MM.1S (cell line): ENCODE measurements around the gene ENKUR.

Experiments
- DNase-seq: peaks from one replicate; pipeline ENCODE4 v3.0.0-alpha.2; 2015
- H2AFZ ChIP-seq: fragments of 300-600 bp; sonication (generic); 2 replicates; pipeline ENCODE4 v1.6.0; 2016; ENCODE audit warnings: antibody characterized with exemption, low read length
- H3F3A ChIP-seq: fragments of 300-600 bp; sonication (generic); 2 replicates; pipeline ENCODE4 v1.6.1; 2016; ENCODE audit warnings: mild to moderate bottlenecking, antibody characterized with exemption, low read length, moderate library complexity, mixed read lengths; ENCODE audit not compliant: insufficient read depth
- H3K27ac ChIP-seq: fragments of 300-600 bp; sonication (generic); 2 replicates; pipeline ENCODE4 v1.5.1; 2016; ENCODE audit warnings: mild to moderate bottlenecking, low read length
- H3K27me3 ChIP-seq: fragments of 300-600 bp; sonication (generic); replicated peaks from 2 replicates; pipeline ENCODE4 v1.6.0; 2016; ENCODE audit warnings: low read length; ENCODE audit not compliant: insufficient read depth
- H3K36me3 ChIP-seq: fragments of 300-600 bp; sonication (generic); replicated peaks from 2 replicates; pipeline ENCODE4 v1.6.1; 2016; ENCODE audit warnings: mild to moderate bottlenecking, low read length, mixed read lengths; ENCODE audit not compliant: insufficient read depth
- H3K4me1 ChIP-seq: fragments of 300-600 bp; sonication (generic); 2 replicates; pipeline ENCODE4 v1.6.1; 2016; ENCODE audit warnings: low read length, mixed read lengths
- H3K4me2 ChIP-seq: fragments of 300-600 bp; sonication (generic); 2 replicates; pipeline ENCODE4 v1.6.0; 2016; ENCODE audit warnings: low read depth, low read length
- H3K4me3 ChIP-seq: fragments of 300-600 bp; sonication (generic); 2 replicates; pipeline ENCODE4 v1.5.1; 2016; ENCODE audit warnings: low read length, mixed read lengths
- H3K79me2 ChIP-seq: fragments of 300-600 bp; sonication (generic); 2 replicates; pipeline ENCODE4 v1.6.1; 2016; ENCODE audit warnings: mixed run types, low read length, mixed read lengths
- H3K9ac ChIP-seq: fragments of 300-600 bp; sonication (generic); 2 replicates; pipeline ENCODE4 v1.6.1; 2016; ENCODE audit warnings: low read length, mixed read lengths
- H3K9me2 ChIP-seq: fragments of 300-600 bp; sonication (generic); replicated peaks from 2 replicates; pipeline ENCODE4 v1.6.1; 2016; ENCODE audit warnings: mild to moderate bottlenecking, low read length, mixed read lengths; ENCODE audit not compliant: insufficient read depth
- H3K9me3 ChIP-seq: fragments of 300-600 bp; sonication (generic); replicated peaks from 2 replicates; pipeline ENCODE4 v1.6.1; 2016; ENCODE audit warnings: mild to moderate bottlenecking, low read length, mixed read lengths; ENCODE audit not compliant: insufficient read depth
- H4K20me1 ChIP-seq: fragments of 300-600 bp; sonication (generic); 2 replicates; pipeline ENCODE4 v1.6.1; 2016; ENCODE audit warnings: mild to moderate bottlenecking, low read length, moderate library complexity, mixed read lengths; ENCODE audit not compliant: insufficient read depth
- CTCF ChIP-seq: fragments of 300-600 bp; sonication (generic); IDR thresholded peaks from 2 replicates; pipeline ENCODE4 v1.5.1; 2016; ENCODE audit warnings: antibody characterized with exemption, low read length, mixed read lengths
- EZH2 ChIP-seq: fragments of 300-600 bp; sonication (generic); optimal IDR thresholded peaks from 2 replicates; pipeline ENCODE3; 2017; ENCODE audit warnings: low read depth, mild to moderate bottlenecking, antibody characterized with exemption, low read length, mixed read lengths
- EZH2phosphoT487 ChIP-seq: fragments of 300-600 bp; sonication (generic); IDR thresholded peaks from 2 replicates; pipeline ENCODE4 v1.6.1; 2018; ENCODE audit warnings: antibody characterized with exemption, low read length

Gene ENKUR

DNA sequence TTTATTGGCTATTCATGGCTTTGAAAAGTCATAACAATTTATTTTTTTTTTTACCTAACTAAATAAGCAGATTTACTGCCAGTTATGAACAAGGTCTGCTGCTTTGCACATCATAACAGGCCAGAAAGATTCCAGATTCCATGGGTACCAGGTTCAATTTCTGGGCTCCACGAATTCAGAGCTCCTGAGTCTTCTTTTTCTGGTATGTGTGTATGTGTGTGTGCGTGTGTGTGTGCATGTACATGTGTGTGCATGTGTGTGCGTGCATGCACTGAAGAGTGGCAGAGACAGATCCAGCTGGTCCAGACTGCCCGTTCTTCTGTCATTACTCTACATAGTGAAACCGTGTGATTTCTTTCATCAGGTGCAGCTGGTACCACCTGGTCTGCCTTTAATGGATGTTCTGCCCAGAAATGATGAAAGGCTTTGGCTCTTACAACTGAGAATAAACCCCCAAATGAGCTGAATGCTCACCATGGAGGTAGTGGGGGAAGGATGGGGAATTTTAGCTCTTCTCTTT lies 48.9 kb downstream of the ENKUR start:
- no peak overlapping the region for H3K4me2 ChIP-seq
- no peaks in the 10 kb centered on the region for H3K27me3 ChIP-seq
- H3K9ac ChIP-seq = no peak overlapping the region
- no peak overlapping the region for H3K4me3 ChIP-seq
- H3K36me3 ChIP-seq = no peaks in the 10 kb centered on the region
- TF ChIP-seq EZH2 (no peak), EZH2phosphoT487 (no peak), CTCF (no peak)
- H3K79me2 ChIP-seq = no peaks in the 10 kb centered on the region
- no peaks in the 10 kb centered on the region for H3K9me3 ChIP-seq
- H3K27ac ChIP-seq = no peak overlapping the region
- H3K9me2 ChIP-seq = no peaks in the 10 kb centered on the region
- H4K20me1 ChIP-seq = no peaks in the 10 kb centered on the region
- no peak for DNase-seq
- H3F3A ChIP-seq = no peaks in the 10 kb centered on the region
- H3K4me1 ChIP-seq = no peaks in the 10 kb centered on the region
- no peak overlapping the region for H2AFZ ChIP-seq

DNA sequence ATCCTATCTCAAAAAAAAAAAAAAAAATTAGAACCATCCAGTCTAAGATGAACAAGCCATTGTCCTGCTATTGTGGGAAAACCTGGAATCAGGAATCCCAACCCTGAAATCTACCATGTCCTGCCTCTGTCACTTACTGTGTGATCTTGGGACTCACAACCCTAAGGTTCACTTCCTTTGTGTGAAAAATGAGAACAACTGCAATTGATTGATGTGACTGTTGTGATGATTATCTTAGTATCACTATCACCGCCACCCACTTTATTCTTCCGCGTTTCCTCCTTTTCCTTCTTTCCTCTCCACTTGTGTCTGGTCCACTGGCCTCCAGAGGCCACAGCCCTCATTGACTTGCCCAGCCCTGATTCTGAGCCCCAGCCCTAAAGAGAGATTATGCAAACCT lies 50.9 kb downstream of the ENKUR start:
- no peak overlapping the region for H2AFZ ChIP-seq
- H3K27ac ChIP-seq = no peak overlapping the region
- no peak overlapping the region for H3K9ac ChIP-seq
- no peak overlapping the region for H3K4me2 ChIP-seq
- H3K79me2 ChIP-seq = no peaks in the 10 kb centered on the region
- no peaks in the 10 kb centered on the region for H3K4me1 ChIP-seq
- no peaks in the 10 kb centered on the region for H3K27me3 ChIP-seq
- no peaks in the 10 kb centered on the region for H3K9me3 ChIP-seq
- no peak for DNase-seq
- no peaks in the 10 kb centered on the region for H4K20me1 ChIP-seq
- H3K4me3 ChIP-seq = no peak overlapping the region
- H3K9me2 ChIP-seq = no peaks in the 10 kb centered on the region
- no peaks in the 10 kb centered on the region for H3F3A ChIP-seq
- no peaks in the 10 kb centered on the region for H3K36me3 ChIP-seq
- TF ChIP-seq EZH2 (no peak), CTCF (no peak), EZH2phosphoT487 (no peak)

GRCh38 chr10:24963521-24964041 lies 52.4 kb downstream of the ENKUR start:
- Histone ChIP-seq H2AFZ (no peak overlapping the region), H3K9me2 (no peaks in the 10 kb centered on the region), H3K27me3 (no peaks in the 10 kb centered on the region), H3K4me1 (no peaks in the 10 kb centered on the region), H3K36me3 (no peaks in the 10 kb centered on the region), H3K4me3 (no peak overlapping the region), H3K27ac (no peak overlapping the region), H4K20me1 (no peaks in the 10 kb centered on the region), H3K9me3 (no peaks in the 10 kb centered on the region), H3F3A (no peaks in the 10 kb centered on the region), H3K9ac (no peak overlapping the region), H3K79me2 (no peaks in the 10 kb centered on the region), H3K4me2 (no peak overlapping the region)
- TF ChIP-seq EZH2phosphoT487 (no peak), CTCF (no peak), EZH2 (no peak)
- no peak for DNase-seq
